ENCODE results near the gene GPR150. TPM values are rescaled to one million over a fixed set of nuclear protein-coding genes. Genes with fewer than 3 reads are reported as not detected.
"Not testable (repeated sequence)": the region's sequence is repeated elsewhere in the genome, so short reads cannot be mapped to it uniquely, and the experiment has no call there.

GPR150 gene
- total RNA-seq, 1 donor from 2014 or later = 0.14 TPM

- Histone ChIP-seq H3K27ac (ENCODE audit: low read depth, low read length) (no peak overlapping the region), H4K20me1 (ENCODE audit: insufficient read depth, low read length) (no peaks in the 10 kb centered on the region), H2AFZ (ENCODE audit: low read depth, low read length) (peak overlapping the region; percentile 0), H3K36me3 (ENCODE audit: insufficient read depth, low read length) (no peaks in the 10 kb centered on the region), H3K9ac (ENCODE audit: low read length) (no peak overlapping the region), H3K4me1 (ENCODE audit: insufficient read depth, low read length) (peaks cover 6% of the 10 kb centered on the region), H3K4me3 (ENCODE audit: insufficient read depth, low read depth, low read length) (no peak overlapping the region), H3K9me3 (ENCODE audit: insufficient read depth, low read depth, low read length) (no peaks in the 10 kb centered on the region), H3K4me2 (ENCODE audit: low read length) (no peak overlapping the region), H3K27me3 (ENCODE audit: insufficient read depth, low read length) (no peaks in the 10 kb centered on the region), H3K79me2 (ENCODE audit: insufficient read depth, low read length) (no peaks in the 10 kb centered on the region)
- no peak overlapping the region for H3K27ac Mint-ChIP-seq (ENCODE audit: unreplicated experiment)
- no peaks in the 10 kb centered on the region for H3K36me3 Mint-ChIP-seq (ENCODE audit: low read depth, unreplicated experiment)
- peaks cover 1% of the 10 kb centered on the region for H3K27me3 Mint-ChIP-seq (ENCODE audit: low read depth, unreplicated experiment)
- no peaks in the 10 kb centered on the region for H3K9me3 Mint-ChIP-seq (ENCODE audit: unreplicated experiment)
- H3K4me1 Mint-ChIP-seq (ENCODE audit: low read depth, unreplicated experiment) = no peaks in the 10 kb centered on the region
- H3K4me3 Mint-ChIP-seq (ENCODE audit: unreplicated experiment) = peak overlapping the region; percentile 7
- no peak for TF ChIP-seq EZH2 (IDR thresholded peaks at IDR 0.05; ENCODE audit: insufficient read depth, low read length)
- peak; percentile 83 for TF ChIP-seq CTCF (IDR thresholded peaks at IDR 0.05; ENCODE audit: insufficient read depth, low read depth, low read length)
- DNase-seq (ENCODE audit: low read depth) (peak; percentile 30), FAIRE-seq (no peak)
Measured at GRCh38 chr5:95644351-95645042, 24.6 kb downstream of the GPR150 start.

GRCh38 chr5:95646226-95646568 lies 26.3 kb downstream of the GPR150 start:
- not testable (repeated sequence) for H3K27me3 Mint-ChIP-seq (ENCODE audit: low read depth, unreplicated experiment); FAIRE-seq; H3K9me3 Mint-ChIP-seq (ENCODE audit: unreplicated experiment); H3K9me3 ChIP-seq (ENCODE audit: insufficient read depth, low read depth, low read length); H3K4me1 Mint-ChIP-seq (ENCODE audit: low read depth, unreplicated experiment); H3K4me1 ChIP-seq (ENCODE audit: insufficient read depth, low read length); H3K79me2 ChIP-seq (ENCODE audit: insufficient read depth, low read length); H3K36me3 ChIP-seq (ENCODE audit: insufficient read depth, low read length); H3K4me3 Mint-ChIP-seq (ENCODE audit: unreplicated experiment); H3K27ac Mint-ChIP-seq (ENCODE audit: unreplicated experiment); H3K27me3 ChIP-seq (ENCODE audit: insufficient read depth, low read length); H3K36me3 Mint-ChIP-seq (ENCODE audit: low read depth, unreplicated experiment); H3K27ac ChIP-seq (ENCODE audit: low read depth, low read length); H3K9ac ChIP-seq (ENCODE audit: low read length); H4K20me1 ChIP-seq (ENCODE audit: insufficient read depth, low read length); DNase-seq (ENCODE audit: low read depth)
- H3K4me2 ChIP-seq (ENCODE audit: low read length) = peak overlapping the region; percentile 98
- H3K4me3 ChIP-seq (ENCODE audit: insufficient read depth, low read depth, low read length) = peak overlapping the region; percentile 15
- H2AFZ ChIP-seq (ENCODE audit: low read depth, low read length) = peak overlapping the region; percentile 48

GRCh38 chr5:95646569-95647431 lies 26.9 kb downstream of the GPR150 start, which contains the start of gene RFESD:
Gene RFESD (plus strand): TSS chr5:95646777. CDS start chr5:95652272, 5,495 bp downstream.
- H3K4me3 ChIP-seq (ENCODE audit: insufficient read depth, low read depth, low read length) = peak within 1 kb of the TSS; percentile 65
- peak; percentile 23 for FAIRE-seq
- Mint-ChIP-seq H3K9me3 (ENCODE audit: unreplicated experiment) (no peaks in the 10 kb centered on the region), H3K27me3 (ENCODE audit: low read depth, unreplicated experiment) (no peaks in the 10 kb centered on the region), H3K27ac (ENCODE audit: unreplicated experiment) (peak within 1 kb of the TSS; percentile 58), H3K4me1 (ENCODE audit: low read depth, unreplicated experiment) (no peaks in the 10 kb centered on the region), H3K36me3 (ENCODE audit: low read depth, unreplicated experiment) (no peaks in the 10 kb centered on the region), H3K4me3 (ENCODE audit: unreplicated experiment) (peak within 1 kb of the TSS; percentile 76)
- H3K27me3 ChIP-seq (ENCODE audit: insufficient read depth, low read length) = no peaks in the 10 kb centered on the region
- TF ChIP-seq EZH2 (IDR thresholded peaks at IDR 0.05; ENCODE audit: insufficient read depth, low read length) = no peak
- TF ChIP-seq CTCF (IDR thresholded peaks at IDR 0.05; ENCODE audit: insufficient read depth, low read depth, low read length) = no peak
- H3K9ac ChIP-seq (ENCODE audit: low read length) = peak within 1 kb of the TSS; percentile 90
- peaks cover 6% of the 10 kb centered on the region for H3K4me1 ChIP-seq (ENCODE audit: insufficient read depth, low read length)
- H3K79me2 ChIP-seq (ENCODE audit: insufficient read depth, low read length) = no peaks in the 10 kb centered on the region
- H3K27ac ChIP-seq (ENCODE audit: low read depth, low read length) = peak within 1 kb of the TSS; percentile 66
- H3K9me3 ChIP-seq (ENCODE audit: insufficient read depth, low read depth, low read length) = no peaks in the 10 kb centered on the region
- H3K4me2 ChIP-seq (ENCODE audit: low read length) = peak within 1 kb of the TSS; percentile 98
- no peaks in the 10 kb centered on the region for H3K36me3 ChIP-seq (ENCODE audit: insufficient read depth, low read length)
- H2AFZ ChIP-seq (ENCODE audit: low read depth, low read length) = peak within 1 kb of the TSS; percentile 93
- H4K20me1 ChIP-seq (ENCODE audit: insufficient read depth, low read length) = no peaks in the 10 kb centered on the region
- peak; percentile 90 for DNase-seq (ENCODE audit: low read depth)

All from astrocyte (in vitro differentiated cells and primary cell).